Measurements from ENCODE around the gene MORC3. TPM values are rescaled to one million over a fixed set of nuclear protein-coding genes. Genes with fewer than 3 reads are reported as not detected.

MORC3 gene
- total and polyA plus RNA-seq, 9 of the 15 experiments (the other 6 are each of a cell fraction or from before 2014, with no cell fraction given) = 12.7 to 53.7 (median 36.0) TPM

DNA sequence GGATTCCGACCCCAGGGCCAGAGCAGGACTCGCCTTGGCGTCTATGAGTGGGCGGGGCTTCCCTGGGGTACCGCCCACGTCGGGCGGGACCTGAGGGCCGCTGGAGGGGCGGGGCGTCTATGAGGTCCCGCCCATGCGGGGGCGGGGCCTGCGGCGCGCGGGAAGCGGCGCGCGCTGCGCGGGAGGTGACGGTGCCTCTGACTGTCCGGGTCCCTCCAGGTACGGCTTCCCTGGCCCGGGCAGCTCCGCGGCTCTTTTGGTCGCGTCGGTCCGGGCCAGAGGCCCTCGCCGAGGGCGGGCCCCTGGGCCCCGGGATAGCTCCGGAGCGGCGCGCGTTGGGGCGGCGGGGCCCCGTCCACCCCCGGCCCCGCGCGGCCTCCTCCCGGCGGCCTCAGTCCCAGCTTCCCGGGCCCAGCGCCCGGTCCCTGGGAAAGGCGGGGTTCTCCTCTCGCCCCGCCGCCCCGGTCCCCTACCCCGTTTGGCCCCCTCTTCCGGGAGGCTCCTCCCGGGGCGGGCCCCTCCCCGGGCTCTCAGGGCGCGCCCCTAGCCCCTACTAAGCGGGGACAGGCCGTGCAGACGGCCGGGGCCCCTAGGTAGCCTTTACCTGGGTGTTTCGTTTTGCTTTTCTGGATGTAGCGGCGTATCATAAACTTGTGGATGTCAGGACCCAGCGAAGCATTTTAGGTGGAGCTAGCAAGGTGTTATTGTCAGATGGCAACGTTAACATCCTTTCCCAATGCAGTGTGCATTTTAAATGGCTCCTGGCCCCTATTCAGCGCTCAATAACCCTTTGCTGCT is 65.4 kb downstream of the MORC3 start, which contains the start of gene CHAF1B (continued):
- TF ChIP-seq MAZ (CRISPR knock-in tag; conservative IDR thresholded peaks at IDR 0.05 in 1 of 2, IDR thresholded peaks at IDR 0.05 in 1 of 2) (peak; percentile 71 to 81), TOE1 (IDR thresholded peaks at IDR 0.05; ENCODE audit: borderline replicate concordance) (no peak), TOE1 (CRISPR knock-in tag; IDR thresholded peaks at IDR 0.05; ENCODE audit: borderline replicate concordance, low read depth) (no peak), ELK1 (CRISPR knock-in tag; IDR thresholded peaks at IDR 0.05) (no peak), NRF1 (conservative IDR thresholded peaks at IDR 0.05 in 1 of 2, IDR thresholded peaks at IDR 0.05 in 1 of 2) (peak; percentile 90 to 91), CXXC5 (CRISPR knock-in tag; IDR thresholded peaks at IDR 0.05) (peak; percentile 91), EP300 (IDR thresholded peaks at IDR 0.05; ENCODE audit: low read length) (no peak), ZNF644 (tag; IDR thresholded peaks at IDR 0.05; ENCODE audit: low read depth) (no peak), L3MBTL2 (IDR thresholded peaks at IDR 0.05) (peak; percentile 88), MCM7 (IDR thresholded peaks at IDR 0.05) (no peak), BHLHE40 (IDR thresholded peaks at IDR 0.05; ENCODE audit: low read length) (no peak), FOXM1 (IDR thresholded peaks at IDR 0.05; ENCODE audit: low read depth) (no peak), FOXM1 (CRISPR knock-in tag; IDR thresholded peaks at IDR 0.05; ENCODE audit: low read depth) (no peak), GATAD2B (IDR thresholded peaks at IDR 0.05; ENCODE audit: borderline replicate concordance) (peak; percentile 93), ZNF184 (CRISPR knock-in tag; IDR thresholded peaks at IDR 0.05) (no peak), SRSF3 (IDR thresholded peaks at IDR 0.05; ENCODE audit: insufficient read depth, low read length) (no peak)
- TF ChIP-seq, protein P1, sequence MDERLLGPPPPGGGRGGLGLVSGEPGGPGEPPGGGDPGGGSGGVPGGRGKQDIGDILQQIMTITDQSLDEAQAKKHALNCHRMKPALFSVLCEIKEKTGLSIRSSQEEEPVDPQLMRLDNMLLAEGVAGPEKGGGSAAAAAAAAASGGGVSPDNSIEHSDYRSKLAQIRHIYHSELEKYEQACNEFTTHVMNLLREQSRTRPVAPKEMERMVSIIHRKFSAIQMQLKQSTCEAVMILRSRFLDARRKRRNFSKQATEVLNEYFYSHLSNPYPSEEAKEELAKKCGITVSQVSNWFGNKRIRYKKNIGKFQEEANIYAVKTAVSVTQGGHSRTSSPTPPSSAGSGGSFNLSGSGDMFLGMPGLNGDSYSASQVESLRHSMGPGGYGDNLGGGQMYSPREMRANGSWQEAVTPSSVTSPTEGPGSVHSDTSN (CRISPR knock-in tag; IDR thresholded peaks at IDR 0.05; ENCODE audit: low read depth) = no peak
- TF ChIP-seq, protein P1 (tag; conservative IDR thresholded peaks at IDR 0.05; ENCODE audit: low read depth) = no peak
- TF ChIP-seq, protein P2, sequence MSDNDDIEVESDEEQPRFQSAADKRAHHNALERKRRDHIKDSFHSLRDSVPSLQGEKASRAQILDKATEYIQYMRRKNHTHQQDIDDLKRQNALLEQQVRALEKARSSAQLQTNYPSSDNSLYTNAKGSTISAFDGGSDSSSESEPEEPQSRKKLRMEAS (CRISPR knock-in tag; IDR thresholded peaks at IDR 0.05) = 0 out of 2 replicates have a peak, but pooled peaks have one; percentile 32
- TF ChIP-seq, protein P3, sequence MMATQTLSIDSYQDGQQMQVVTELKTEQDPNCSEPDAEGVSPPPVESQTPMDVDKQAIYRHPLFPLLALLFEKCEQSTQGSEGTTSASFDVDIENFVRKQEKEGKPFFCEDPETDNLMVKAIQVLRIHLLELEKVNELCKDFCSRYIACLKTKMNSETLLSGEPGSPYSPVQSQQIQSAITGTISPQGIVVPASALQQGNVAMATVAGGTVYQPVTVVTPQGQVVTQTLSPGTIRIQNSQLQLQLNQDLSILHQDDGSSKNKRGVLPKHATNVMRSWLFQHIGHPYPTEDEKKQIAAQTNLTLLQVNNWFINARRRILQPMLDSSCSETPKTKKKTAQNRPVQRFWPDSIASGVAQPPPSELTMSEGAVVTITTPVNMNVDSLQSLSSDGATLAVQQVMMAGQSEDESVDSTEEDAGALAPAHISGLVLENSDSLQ (IDR thresholded peaks at IDR 0.05) = no peak
- TF ChIP-seq, protein P4, sequence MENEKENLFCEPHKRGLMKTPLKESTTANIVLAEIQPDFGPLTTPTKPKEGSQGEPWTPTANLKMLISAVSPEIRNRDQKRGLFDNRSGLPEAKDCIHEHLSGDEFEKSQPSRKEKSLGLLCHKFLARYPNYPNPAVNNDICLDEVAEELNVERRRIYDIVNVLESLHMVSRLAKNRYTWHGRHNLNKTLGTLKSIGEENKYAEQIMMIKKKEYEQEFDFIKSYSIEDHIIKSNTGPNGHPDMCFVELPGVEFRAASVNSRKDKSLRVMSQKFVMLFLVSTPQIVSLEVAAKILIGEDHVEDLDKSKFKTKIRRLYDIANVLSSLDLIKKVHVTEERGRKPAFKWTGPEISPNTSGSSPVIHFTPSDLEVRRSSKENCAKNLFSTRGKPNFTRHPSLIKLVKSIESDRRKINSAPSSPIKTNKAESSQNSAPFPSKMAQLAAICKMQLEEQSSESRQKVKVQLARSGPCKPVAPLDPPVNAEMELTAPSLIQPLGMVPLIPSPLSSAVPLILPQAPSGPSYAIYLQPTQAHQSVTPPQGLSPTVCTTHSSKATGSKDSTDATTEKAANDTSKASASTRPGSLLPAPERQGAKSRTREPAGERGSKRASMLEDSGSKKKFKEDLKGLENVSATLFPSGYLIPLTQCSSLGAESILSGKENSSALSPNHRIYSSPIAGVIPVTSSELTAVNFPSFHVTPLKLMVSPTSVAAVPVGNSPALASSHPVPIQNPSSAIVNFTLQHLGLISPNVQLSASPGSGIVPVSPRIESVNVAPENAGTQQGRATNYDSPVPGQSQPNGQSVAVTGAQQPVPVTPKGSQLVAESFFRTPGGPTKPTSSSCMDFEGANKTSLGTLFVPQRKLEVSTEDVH (IDR thresholded peaks at IDR 0.05; ENCODE audit: low read depth, partially characterized antibody) = peak; percentile 87
